ENCODE data around the gene CXCL14.
A peak's percentile ranks its signal among the peaks of the same experiment; 100 is the strongest.

Gene CXCL14

GRCh38 chr5:135567661-135568060 lies 11.1 kb downstream of the CXCL14 start:
- DNase-seq (ENCODE audit: low read depth), result peak; percentile 59

GRCh38 chr5:135566422-135567400 lies 12.1 kb downstream of the CXCL14 start:
- no peak for DNase-seq (ENCODE audit: low read depth)

GRCh38 chr5:135565725-135566421 lies 12.9 kb downstream of the CXCL14 start:
- DNase-seq (ENCODE audit: low read depth), result peak; percentile 63

DNA sequence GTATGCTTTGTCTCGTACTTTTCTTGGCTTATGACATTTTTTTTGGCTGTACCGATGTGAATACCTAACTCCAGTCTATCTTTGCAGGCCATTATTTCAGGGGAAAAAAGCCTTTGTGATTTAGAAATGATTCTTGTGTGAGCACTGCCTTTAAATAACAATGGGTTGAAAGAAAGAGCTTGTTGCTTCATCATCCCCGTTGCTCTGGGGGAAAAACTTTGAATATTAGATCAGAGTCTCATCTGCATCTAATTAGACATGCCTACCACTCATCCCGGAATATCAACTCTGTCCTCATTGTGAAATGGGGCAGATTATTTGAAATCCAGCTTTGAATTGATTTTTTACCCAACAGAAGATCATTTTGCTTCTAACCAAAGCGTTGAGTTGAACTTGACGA lies 13.5 kb downstream of the CXCL14 start:
- peak; percentile 12 for DNase-seq (ENCODE audit: low read depth)

DNA sequence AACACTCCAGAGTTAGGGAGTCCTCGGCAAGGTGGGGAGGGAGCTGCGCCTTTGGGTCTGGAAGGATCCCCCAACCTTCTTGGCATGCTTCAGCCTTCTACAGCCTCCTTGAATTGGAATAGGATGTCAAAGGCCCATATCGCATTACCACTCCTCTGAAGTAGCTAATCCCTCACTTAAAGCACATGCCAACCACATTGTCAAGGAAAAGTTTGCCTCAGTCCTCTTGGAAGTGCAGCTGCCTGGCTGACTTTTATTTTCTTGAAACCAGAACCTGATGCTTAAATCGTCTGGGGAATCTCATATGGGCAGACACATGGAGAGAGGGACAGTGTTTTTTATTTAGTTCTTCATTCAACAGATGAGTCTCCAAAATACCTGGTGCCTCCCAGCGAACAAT lies 14.5 kb downstream of the CXCL14 start:
- DNase-seq (ENCODE audit: low read depth), result no peak

GRCh38 chr5:135561266-135561665 lies 17.5 kb downstream of the CXCL14 start:
- no peak for DNase-seq (ENCODE audit: low read depth)

DNA sequence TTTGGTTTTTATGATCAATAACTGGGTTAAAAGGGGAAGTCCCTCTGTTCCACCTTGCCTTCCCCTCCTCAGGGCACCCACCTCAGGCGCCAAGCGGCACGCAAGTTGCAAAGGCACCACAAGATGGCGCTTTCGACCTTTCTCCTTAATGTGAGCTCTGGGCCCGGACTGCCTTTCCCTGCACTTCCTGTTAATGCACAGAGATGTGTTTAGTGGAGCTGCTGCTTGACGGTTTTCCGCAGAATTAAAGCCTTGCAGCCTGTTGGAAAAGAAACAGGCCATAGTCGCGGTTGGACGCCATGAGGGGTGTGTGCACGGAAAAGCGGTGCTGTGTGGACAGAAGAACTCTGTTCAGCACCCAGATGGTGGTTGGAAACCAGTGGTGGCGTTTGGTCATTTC lies 17.9 kb downstream of the CXCL14 start:
- DNase-seq (ENCODE audit: low read depth), result peak; percentile 78

GRCh38 chr5:135559354-135559753 lies 19.4 kb downstream of the CXCL14 start:
- DNase-seq (ENCODE audit: low read depth), result peak; percentile 42

GRCh38 chr5:135557076-135557838 lies 21.5 kb downstream of the CXCL14 start:
- no peak for DNase-seq (ENCODE audit: low read depth)

DNA sequence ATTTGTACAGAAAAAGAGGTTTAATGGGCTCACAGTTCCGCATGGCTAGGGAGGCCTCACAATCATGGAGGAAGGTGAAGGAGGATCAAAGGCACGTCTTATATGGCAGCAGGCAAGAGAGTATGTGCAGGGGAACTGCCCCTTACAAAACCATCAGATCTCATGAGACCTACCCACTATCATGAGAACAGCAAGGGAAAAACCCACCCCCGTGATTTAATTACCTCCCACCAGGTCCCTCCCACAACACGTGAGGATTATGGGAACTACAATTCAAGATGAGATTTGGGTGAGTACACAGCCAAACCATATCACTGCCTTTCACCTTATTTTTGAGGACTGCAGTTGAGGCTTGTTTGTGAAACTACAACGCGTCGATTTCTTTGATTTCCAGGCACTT lies 22.2 kb downstream of the CXCL14 start:
- DNase-seq (ENCODE audit: low read depth), result no peak

DNA sequence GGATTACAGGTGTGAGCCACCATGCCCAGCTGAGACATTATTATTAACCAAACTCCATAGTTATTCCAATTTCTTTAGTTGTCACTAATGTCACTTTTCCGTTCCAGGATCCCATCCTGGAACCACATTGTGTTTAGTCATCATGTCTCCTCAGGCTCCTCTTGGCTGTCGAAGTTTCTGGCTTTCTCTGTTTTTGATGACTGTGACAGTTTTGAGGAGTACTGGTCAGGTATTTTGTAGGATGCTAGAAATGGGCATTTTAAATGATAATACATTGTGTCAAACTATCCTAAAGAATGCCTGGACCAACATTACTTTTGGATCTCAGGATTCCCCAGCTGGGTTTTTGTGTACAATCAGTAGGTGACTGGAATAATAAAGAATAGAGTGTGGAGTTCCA lies 23.3 kb downstream of the CXCL14 start:
- no peak for DNase-seq (ENCODE audit: low read depth)

- DNase-seq (ENCODE audit: low read depth), result peak; percentile 53
These were observed 24.9 kb downstream of the CXCL14 start for GRCh38 chr5:135553688-135554462.

- peak; percentile 72 for DNase-seq (ENCODE audit: low read depth)
These were observed 27.0 kb downstream of the CXCL14 start for GRCh38 chr5:135551593-135552447.

DNA sequence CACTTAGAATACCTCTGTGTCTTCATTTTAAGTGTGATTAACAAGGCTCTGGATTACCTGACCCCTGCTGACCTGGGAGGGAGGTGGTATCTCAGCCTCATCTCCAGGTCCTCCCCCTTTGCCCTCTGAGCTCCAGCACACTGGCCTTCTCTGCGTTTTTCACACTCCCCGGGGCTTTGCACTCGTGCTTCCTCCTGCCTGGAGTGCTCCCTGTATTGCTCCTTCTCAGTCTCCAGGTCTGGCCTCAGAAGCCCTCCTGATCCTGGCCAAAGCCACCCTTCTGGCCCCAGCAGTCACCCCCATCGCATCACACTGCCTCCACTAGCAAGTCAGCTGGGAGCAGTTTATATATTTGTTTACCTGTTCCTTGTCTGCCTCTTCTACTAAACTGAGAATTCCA lies 29.4 kb downstream of the CXCL14 start:
- DNase-seq (ENCODE audit: low read depth), result no peak

DNA sequence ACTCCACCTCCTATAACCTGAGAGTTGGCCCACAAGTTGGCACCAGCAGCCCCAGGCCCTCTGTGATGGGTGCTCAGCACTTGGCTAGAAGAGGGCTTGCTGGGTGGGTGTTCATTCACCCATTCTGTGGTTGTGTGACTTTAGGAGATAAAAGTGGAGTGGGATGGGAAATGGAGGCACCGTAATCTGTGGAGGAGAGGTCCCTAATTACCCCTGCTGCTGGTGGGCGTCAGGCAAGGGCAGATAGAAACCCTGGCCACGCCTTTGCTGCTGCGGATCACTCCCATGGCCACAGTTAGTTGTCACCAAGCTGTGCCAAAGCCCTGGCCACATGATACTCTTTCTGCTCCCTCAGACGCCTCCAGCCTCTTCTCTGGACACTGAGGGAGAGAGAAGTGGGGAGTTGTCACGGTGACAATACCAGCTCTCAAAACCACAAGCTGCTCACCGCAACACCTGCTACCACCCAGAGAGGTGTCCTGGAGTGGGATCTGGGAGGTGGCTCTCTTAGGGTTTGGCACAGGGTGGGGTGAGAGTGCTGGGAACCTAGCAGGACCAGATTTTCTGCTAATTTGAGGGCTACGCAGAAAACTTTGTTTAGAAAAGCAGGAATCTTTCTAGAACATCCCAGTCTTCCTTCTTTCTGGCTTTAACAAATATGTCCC lies 31.1 kb downstream of the CXCL14 start:
- DNase-seq (ENCODE audit: low read depth), result no peak

DNA sequence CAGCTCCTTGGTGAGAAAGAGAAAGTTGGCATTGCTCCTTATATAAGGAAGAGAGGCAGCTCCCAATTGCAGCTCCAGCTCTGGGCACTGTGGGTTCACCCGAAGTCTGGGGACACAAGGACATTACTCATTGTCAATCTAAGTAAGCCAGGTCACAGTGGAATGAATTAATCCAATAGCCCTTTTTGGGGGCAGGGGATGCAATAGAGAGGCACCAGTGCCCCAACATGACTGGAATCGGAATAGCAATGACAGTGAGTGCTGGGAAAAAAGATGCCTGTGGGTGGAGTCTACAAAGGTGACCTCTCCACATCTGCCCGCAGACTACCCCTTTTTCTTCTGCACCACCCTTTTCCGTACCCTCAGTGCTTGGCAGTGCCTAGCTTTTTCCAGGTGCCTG lies 31.9 kb downstream of the CXCL14 start:
- no peak for DNase-seq (ENCODE audit: low read depth)

DNA sequence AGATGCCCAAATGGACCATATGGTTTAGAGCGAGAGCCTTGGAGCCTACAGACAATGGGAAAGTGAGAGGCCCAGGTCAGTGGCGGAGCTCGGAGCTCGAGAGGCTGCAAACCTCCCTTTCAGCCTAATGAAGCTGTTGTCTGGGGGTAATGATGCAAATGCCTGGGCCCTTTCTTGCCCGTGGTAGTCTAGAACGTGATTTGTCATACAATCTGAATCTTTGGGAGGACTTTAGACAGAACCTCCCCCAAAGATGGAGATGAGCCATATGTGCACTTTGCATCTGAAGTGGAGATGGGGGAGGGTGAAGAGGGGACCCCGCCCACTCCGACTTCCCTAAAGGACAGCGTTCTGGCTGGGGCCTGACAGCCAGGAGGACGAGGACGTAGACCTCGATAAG lies 32.7 kb downstream of the CXCL14 start:
- no peak for DNase-seq (ENCODE audit: low read depth)

DNA sequence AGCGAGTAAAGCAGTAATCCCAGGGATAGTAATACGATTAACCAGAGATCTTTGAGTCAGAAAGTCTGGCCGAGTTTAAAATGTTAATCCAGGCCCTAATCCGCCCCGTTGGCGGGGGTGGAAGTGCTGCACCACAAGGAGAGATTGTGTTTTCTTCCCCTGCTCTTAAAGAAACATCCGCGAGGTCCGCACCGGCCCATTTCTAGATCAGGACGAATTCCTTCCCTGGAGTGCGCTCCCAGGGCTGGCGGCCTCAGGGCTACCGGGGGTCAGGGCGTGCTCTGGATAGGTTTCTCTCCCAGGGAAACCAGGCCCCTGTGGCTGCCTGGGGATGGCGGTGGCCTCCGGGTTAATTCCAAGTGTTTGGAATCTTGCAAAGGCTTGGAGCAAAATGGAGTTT lies 33.7 kb downstream of the CXCL14 start:
- no peak for DNase-seq (ENCODE audit: low read depth)

GRCh38 chr5:135543485-135544304 lies 35.1 kb downstream of the CXCL14 start:
- peak; percentile 19 for DNase-seq (ENCODE audit: low read depth)

Data from EH (cell line).